Measurements from ENCODE around the gene OSBPL6. TPM values are rescaled to one million over a fixed set of nuclear protein-coding genes. Genes with fewer than 3 reads are reported as not detected.

Gene OSBPL6
- total and polyA plus RNA-seq, 11 donors: 1.2 to 9.6 (median 4.2) TPM

GRCh38 chr2:178414266-178415247 lies 220.2 kb downstream of the OSBPL6 start:
- 16 to 20% (median 18%) methylated on average over 21 of the region's 21 CpGs for WGBS, 4 donors
- Histone ChIP-seq H3K27ac (peak overlapping the region; percentile 86 to 97 (median 92)), H3K4me1 (peaks cover 0 to 22% (median 6%) of the 10 kb centered on the region in 12 donors), H3K36me3 (no peaks in the 10 kb centered on the region), H3K4me3 (peak overlapping the region; percentile 41 to 88 (median 66)), H3K27me3 (no peaks in the 10 kb centered on the region), H3K9me3 (no peaks in the 10 kb centered on the region)
- intact Hi-C loops (cut with DNase I): loop anchor here in 8 of 10 donors (1.0 to 10.0 kb wide), 10 partner anchors 17 to 304 kb away; partner anchors contain the start of genes RBM45 (in 5 of the 8), PJVK (in 1 of the 8) and PRKRA (in 1 of the 8)
- ATAC-seq (peak; percentile 94 to 97 (median 97)), DNase-seq (peak; percentile 87 to 93 (median 91))
- peak; percentile 81 to 96 (median 90) for TF ChIP-seq CTCF (IDR thresholded peaks at IDR 0.05)
- peak in 1 of 2 donors; percentile 46 for TF ChIP-seq POLR2A (IDR thresholded peaks at IDR 0.05)

GRCh38 chr2:178415979-178416378 lies 221.7 kb downstream of the OSBPL6 start:
- intact Hi-C loops (cut with DNase I): loop anchor here in 7 of 10 donors (2.0 to 10.0 kb wide), 8 partner anchors 35 to 305 kb away; partner anchors contain the start of genes RBM45 (in 2 of the 7), PJVK (in 1 of the 7) and PRKRA (in 1 of the 7)
- DNase-seq: no peak
- no peaks in the 10 kb centered on the region for H3K27me3 ChIP-seq
- H3K4me1 ChIP-seq: peaks cover 0 to 22% (median 6%) of the 10 kb centered on the region in 12 donors
- no peaks in the 10 kb centered on the region for H3K36me3 ChIP-seq
- H3K4me3 ChIP-seq: no peak overlapping the region
- TF ChIP-seq CTCF (IDR thresholded peaks at IDR 0.05): no peak
- no peak for TF ChIP-seq POLR2A (IDR thresholded peaks at IDR 0.05)
- H3K9me3 ChIP-seq: no peaks in the 10 kb centered on the region
- H3K27ac ChIP-seq: no peak overlapping the region
- no peak for ATAC-seq

- no peak for DNase-seq
- no peak overlapping the region for H3K4me3 ChIP-seq
- H3K4me1 ChIP-seq: peaks cover 0 to 22% (median 6%) of the 10 kb centered on the region in 12 donors
- no peaks in the 10 kb centered on the region for H3K27me3 ChIP-seq
- 94 to 95% (median 94%) methylated on average over 3 of the region's 3 CpGs for WGBS, 4 donors
- intact Hi-C loops (cut with DNase I): loop anchor here in 6 of 10 donors (5.0 to 10.0 kb wide), 5 partner anchors 113 to 303 kb away; partner anchors contain the start of gene RBM45 (in 1 of the 6)
- no peak overlapping the region for H3K27ac ChIP-seq
- H3K9me3 ChIP-seq: no peaks in the 10 kb centered on the region
- no peak for ATAC-seq
- TF ChIP-seq POLR2A (IDR thresholded peaks at IDR 0.05) (no peak), CTCF (IDR thresholded peaks at IDR 0.05) (no peak)
- H3K36me3 ChIP-seq: peaks cover 0 to 4% (median 0%) of the 10 kb centered on the region in 9 donors
Measured at GRCh38 chr2:178417916-178418315, 223.6 kb downstream of the OSBPL6 start.

- no peak overlapping the region for H3K4me3 ChIP-seq
- no peak overlapping the region for H3K27ac ChIP-seq
- H3K36me3 ChIP-seq: peaks cover 0 to 10% (median 0%) of the 10 kb centered on the region in 9 donors
- TF ChIP-seq POLR2A (IDR thresholded peaks at IDR 0.05) (no peak), CTCF (IDR thresholded peaks at IDR 0.05) (no peak)
- H3K27me3 ChIP-seq: no peaks in the 10 kb centered on the region
- 83 to 100% (median 97%) methylated on average over 1 of the region's 1 CpG for WGBS, 4 donors
- ATAC-seq (no peak), DNase-seq (no peak)
- H3K4me1 ChIP-seq: peaks cover 0 to 19% (median 6%) of the 10 kb centered on the region in 12 donors
- no peaks in the 10 kb centered on the region for H3K9me3 ChIP-seq
- intact Hi-C loops (cut with DNase I): loop anchor here in 6 of 10 donors (5.0 to 10.0 kb wide), 5 partner anchors 114 to 304 kb away; partner anchors contain the start of gene RBM45 (in 1 of the 6)
Measured at GRCh38 chr2:178418426-178418825, 224.1 kb downstream of the OSBPL6 start.

All from heart left ventricle (tissue), 16 donors.